ENCODE results near the gene VGLL4. TPM values are rescaled to one million over a fixed set of nuclear protein-coding genes. Genes with fewer than 3 reads are reported as not detected.

Gene VGLL4
- total RNA-seq, 4 donors from 2014 or later, result 53.4 to 128 (median 58.2) TPM

DNA sequence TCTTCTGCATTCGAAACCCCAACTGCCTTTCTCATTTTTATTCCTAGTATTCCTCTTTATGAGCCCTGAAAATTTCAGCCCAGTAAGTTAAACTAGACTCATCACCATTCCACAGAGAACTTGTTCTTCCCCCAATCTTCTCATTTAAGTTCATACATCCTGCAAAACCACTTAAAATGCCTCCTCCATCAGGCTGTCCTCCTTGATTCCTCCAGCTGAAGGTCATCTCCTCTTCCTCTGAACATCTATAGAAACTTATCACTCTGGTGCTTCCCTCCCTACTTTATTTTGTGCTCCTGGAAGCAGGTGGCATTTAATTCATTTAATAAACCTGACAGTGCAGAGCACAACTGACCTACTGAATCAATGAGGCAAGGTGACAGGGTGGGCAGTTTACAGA is 38.3 kb downstream of the VGLL4 start:
- 100% methylated on average over 1 of the region's 1 CpG; no CpG with 5 or more reads in 1 of the 2 donors for WGBS, 2 donors (ENCODE audit: low coverage in 1 of 2)
- peaks cover 21 to 96% (median 45%) of the 10 kb centered on the region in 3 donors for H3K4me1 ChIP-seq
- TF ChIP-seq, protein P1, sequence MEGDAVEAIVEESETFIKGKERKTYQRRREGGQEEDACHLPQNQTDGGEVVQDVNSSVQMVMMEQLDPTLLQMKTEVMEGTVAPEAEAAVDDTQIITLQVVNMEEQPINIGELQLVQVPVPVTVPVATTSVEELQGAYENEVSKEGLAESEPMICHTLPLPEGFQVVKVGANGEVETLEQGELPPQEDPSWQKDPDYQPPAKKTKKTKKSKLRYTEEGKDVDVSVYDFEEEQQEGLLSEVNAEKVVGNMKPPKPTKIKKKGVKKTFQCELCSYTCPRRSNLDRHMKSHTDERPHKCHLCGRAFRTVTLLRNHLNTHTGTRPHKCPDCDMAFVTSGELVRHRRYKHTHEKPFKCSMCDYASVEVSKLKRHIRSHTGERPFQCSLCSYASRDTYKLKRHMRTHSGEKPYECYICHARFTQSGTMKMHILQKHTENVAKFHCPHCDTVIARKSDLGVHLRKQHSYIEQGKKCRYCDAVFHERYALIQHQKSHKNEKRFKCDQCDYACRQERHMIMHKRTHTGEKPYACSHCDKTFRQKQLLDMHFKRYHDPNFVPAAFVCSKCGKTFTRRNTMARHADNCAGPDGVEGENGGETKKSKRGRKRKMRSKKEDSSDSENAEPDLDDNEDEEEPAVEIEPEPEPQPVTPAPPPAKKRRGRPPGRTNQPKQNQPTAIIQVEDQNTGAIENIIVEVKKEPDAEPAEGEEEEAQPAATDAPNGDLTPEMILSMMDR (IDR thresholded peaks at IDR 0.05), result no peak
- TF ChIP-seq EP300 (IDR thresholded peaks at IDR 0.05) (no peak), POLR2AphosphoS5 (IDR thresholded peaks at IDR 0.05) (no peak), POLR2A (IDR thresholded peaks at IDR 0.05) (no peak)

GRCh38 chr3:11604139-11604892 is 39.4 kb downstream of the VGLL4 start:
- H3K27ac ChIP-seq, result peak overlapping the region; percentile 86 to 93 (median 90)
- ATAC-seq, result peak; percentile 24
- no peaks in the 10 kb centered on the region for H3K27me3 ChIP-seq
- H3K4me3 ChIP-seq, result no peak overlapping the region
- peaks cover 0 to 4% of the 10 kb centered on the region in 2 donors for H3K36me3 ChIP-seq
- WGBS, 2 donors (ENCODE audit: low coverage in 1 of 2), result 56 to 80% methylated on average over 2 to 4 of the region's 15 CpGs
- TF ChIP-seq POLR2AphosphoS5 (IDR thresholded peaks at IDR 0.05) (no peak), POLR2A (IDR thresholded peaks at IDR 0.05) (no peak), EP300 (IDR thresholded peaks at IDR 0.05) (no peak)
- TF ChIP-seq, protein P1 (IDR thresholded peaks at IDR 0.05), result no peak
- no peaks in the 10 kb centered on the region for H3K9me3 ChIP-seq
- H3K4me1 ChIP-seq, result peaks cover 28 to 96% (median 53%) of the 10 kb centered on the region in 3 donors

More for the DNA sequence above, 38.3 kb downstream of the VGLL4 start:
- Histone ChIP-seq H3K27ac (peak overlapping the region in 3 of 4 donors; percentile 6 to 89 (median 86)), H3K4me3 (no peak overlapping the region), H3K27me3 (no peaks in the 10 kb centered on the region), H3K9me3 (no peaks in the 10 kb centered on the region), H3K36me3 (no peaks in the 10 kb centered on the region)
- ATAC-seq, result no peak

- Histone ChIP-seq H3K27ac (peak overlapping the region; percentile 86 to 93 (median 90)), H3K36me3 (peaks cover 0 to 4% of the 10 kb centered on the region in 2 donors), H3K9me3 (no peaks in the 10 kb centered on the region), H3K4me1 (peaks cover 30 to 96% (median 51%) of the 10 kb centered on the region in 3 donors), H3K27me3 (no peaks in the 10 kb centered on the region), H3K4me3 (no peak overlapping the region)
- 24 to 45% methylated on average over 4 to 6 of the region's 9 CpGs for WGBS, 2 donors (ENCODE audit: low coverage in 1 of 2)
- TF ChIP-seq POLR2AphosphoS5 (IDR thresholded peaks at IDR 0.05) (no peak), EP300 (IDR thresholded peaks at IDR 0.05) (no peak)
- TF ChIP-seq, protein P1 (IDR thresholded peaks at IDR 0.05), result no peak
- ATAC-seq, result peak; percentile 62
Observed at GRCh38 chr3:11603628-11604027, 40.1 kb downstream of the VGLL4 start.

DNA sequence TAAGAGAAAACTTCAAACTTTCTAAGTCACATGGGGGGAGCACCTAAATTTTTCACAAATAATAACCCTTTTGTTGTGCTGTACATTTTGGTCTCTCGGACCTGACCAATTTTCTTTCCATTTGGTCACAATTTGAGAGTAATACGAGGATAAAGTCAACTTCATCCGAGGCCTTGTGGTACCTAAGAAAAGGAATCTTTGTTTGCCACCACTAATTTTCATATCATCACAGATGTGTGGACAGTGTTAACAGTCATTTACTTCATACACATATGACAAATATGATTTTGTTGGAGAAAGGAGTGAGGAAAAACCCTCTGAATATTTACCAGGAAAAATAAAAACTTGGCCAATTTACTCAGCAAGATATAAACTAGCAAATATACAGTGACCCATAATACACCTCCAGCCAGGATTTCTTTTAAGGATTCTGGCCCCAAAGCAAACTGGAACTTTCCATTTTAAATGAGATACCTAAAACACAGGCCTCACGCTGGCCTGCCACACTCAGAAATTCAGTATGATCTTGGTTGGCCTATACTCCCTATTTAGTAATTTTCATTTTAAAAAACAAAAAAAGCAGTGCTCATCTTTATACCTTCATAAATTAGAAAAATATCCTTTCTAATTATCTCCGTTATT is 40.7 kb downstream of the VGLL4 start:
- Histone ChIP-seq H3K27me3 (no peaks in the 10 kb centered on the region), H3K27ac (peak overlapping the region; percentile 86 to 93 (median 90)), H3K36me3 (peaks cover 0 to 4% of the 10 kb centered on the region in 2 donors), H3K9me3 (no peaks in the 10 kb centered on the region), H3K4me1 (peaks cover 33 to 96% (median 48%) of the 10 kb centered on the region in 3 donors), H3K4me3 (no peak overlapping the region)
- no peak for ATAC-seq
- no peak for TF ChIP-seq POLR2A (IDR thresholded peaks at IDR 0.05)
- TF ChIP-seq POLR2AphosphoS5 (IDR thresholded peaks at IDR 0.05), result no peak
- no peak for TF ChIP-seq EP300 (IDR thresholded peaks at IDR 0.05)
- TF ChIP-seq, protein P1 (IDR thresholded peaks at IDR 0.05), result no peak
- WGBS, 2 donors (ENCODE audit: low coverage in 1 of 2), result 62 to 81% methylated on average over 5 of the region's 5 CpGs

All from gastroesophageal sphincter (tissue), 4 donors.